Panc1 (cell line): ENCODE data around the gene CNEP1R1. TPM values are rescaled to one million over a fixed set of nuclear protein-coding genes. Genes with fewer than 3 reads are reported as not detected.

Experiments used
- ATAC-seq: fragments of 200-7000 bp; cut with Tn5 transposase; 2 replicates; pipeline ENCODE4 v1.9.1; 2020; ENCODE audit warnings: mild to moderate bottlenecking, moderate library complexity
- BruUV-seq: library from RNA; stranded (reverse); fragments of 400-500 nt; replicated peaks from 2 replicates; lab custom pipeline; 2021; lab: Mats Ljungman, UMichigan
- CTCF ChIA-PET: fragments of 300-600 bp; sonication (Branson Sonifier 250); formaldehyde crosslinking; loops from one replicate; lab custom pipeline; 2022; ENCODE audit warnings: antibody characterized with exemption; lab: Charles Lee
- POLR2A ChIA-PET: fragments of 300-600 bp; sonication (Branson Sonifier 250); formaldehyde crosslinking; loops from one replicate; lab custom pipeline; 2022; ENCODE audit warnings: antibody characterized with exemption; lab: Charles Lee
- DNase-seq: peaks from one replicate; pipeline ENCODE4 v3.0.0-alpha.2; 2010; ENCODE audit warnings: low read depth, low spot score
- H3K27ac ChIP-seq: 2 replicates; pipeline ENCODE4 v1.5.1; 2011; ENCODE audit warnings: mild to moderate bottlenecking, low read length, inconsistent platforms
- H3K27me3 ChIP-seq: fragments of 200-500 bp; sonication (Bioruptor generic); 2 replicates; pipeline ENCODE4 v1.6.0; 2014; ENCODE audit warnings: low read length, inconsistent platforms; ENCODE audit not compliant: control insufficient read depth, insufficient read depth
- H3K36me3 ChIP-seq: fragments of 200-500 bp; sonication (Bioruptor generic); 2 replicates; pipeline ENCODE4 v1.5.1; 2014; ENCODE audit warnings: inconsistent platforms, mild to moderate bottlenecking, low read length, moderate library complexity; ENCODE audit not compliant: control insufficient read depth, insufficient read depth
- H3K4me1 ChIP-seq: 2 replicates; pipeline ENCODE4 v1.5.1; 2011; ENCODE audit warnings: inconsistent platforms, mild to moderate bottlenecking, low read length, moderate library complexity; ENCODE audit not compliant: control insufficient read depth, insufficient read depth
- H3K4me3 ChIP-seq, 2 experiments: 2 replicates each; pipeline ENCODE4 v1.5.1; 2011 to 2012; ENCODE audit warnings: low read depth in 2 of 2, low read length in 2 of 2, mild to moderate bottlenecking in 2 of 2, inconsistent platforms in 1 of 2, moderate library complexity in 1 of 2
- H3K9me3 ChIP-seq: fragments of 200-500 bp; sonication (Bioruptor generic); 2 replicates; pipeline ENCODE4 v1.5.1; 2014; ENCODE audit warnings: low read depth, mild to moderate bottlenecking, inconsistent platforms, low read length, moderate library complexity; ENCODE audit not compliant: control insufficient read depth, insufficient read depth
- CTCF ChIP-seq: fragments of 450-650 bp; IDR thresholded peaks from 2 replicates; pipeline ENCODE4 v1.5.1; 2017; ENCODE audit warnings: mild to moderate bottlenecking
- POLR2AphosphoS5 ChIP-seq: IDR thresholded peaks from 2 replicates; pipeline ENCODE4 v1.6.1; 2012; ENCODE audit warnings: mild to moderate bottlenecking, low read depth, low read length, moderate library complexity
- REST ChIP-seq, 2 experiments: IDR thresholded peaks; 2 replicates each; pipeline ENCODE4 v1.6.1; 2011 to 2012; ENCODE audit warnings: low read depth in 2 of 2, control low read depth in 1 of 2, low read length in 1 of 2, mild to moderate bottlenecking in 1 of 2, moderate library complexity in 1 of 2; ENCODE audit not compliant: insufficient read depth in 1 of 2
- SIN3A ChIP-seq: IDR thresholded peaks from 2 replicates; pipeline ENCODE4 v1.6.1; 2012; ENCODE audit warnings: low read depth, mild to moderate bottlenecking, low read length, moderate library complexity, borderline replicate concordance; ENCODE audit not compliant: insufficient read depth
- TCF7L2 ChIP-seq: IDR thresholded peaks from 2 replicates; pipeline ENCODE4 v1.6.1; 2011; ENCODE audit warnings: mild to moderate bottlenecking, low read depth, low read length, inconsistent platforms
- in situ Hi-C: cut with HindIII; loops from 2 replicates; pipeline ENCODE4 v1.10.0; 2016; ENCODE audit warnings: low sequenced_read_pairs, low pct_unique_long_range_greater_than_20kb
- intact Hi-C: fragments of 100-400 bp; cut with micrococcal nuclease; formaldehyde crosslinking; loops from one replicate; pipeline ENCODE4 v1.10.0; 2022; ENCODE audit not compliant: unreplicated experiment
- total RNA-seq: library from RNA; stranded (reverse); gene quantifications from one replicate; pipeline ENCODE4 v1.2.1, GENCODE V29; 2021; ENCODE audit not compliant: unreplicated experiment

Gene CNEP1R1
- total RNA-seq, 1 experiment from 2014 or later: 22.0 TPM

GRCh38 chr16:50059111-50059510 is 34.1 kb downstream of the CNEP1R1 start:
- no TSS peak for BruUV-seq
- intact Hi-C loops (no loop called here), in situ Hi-C loops (no loop called here)
- Histone ChIP-seq H3K4me1 (no peaks in the 10 kb centered on the region), H3K27ac (no peak overlapping the region), H3K27me3 (no peaks in the 10 kb centered on the region), H3K9me3 (no peaks in the 10 kb centered on the region), H3K36me3 (no peaks in the 10 kb centered on the region), H3K4me3 (no peak overlapping the region)
- POLR2A ChIA-PET: no interaction called here
- no peak for ATAC-seq
- TF ChIP-seq REST (IDR thresholded peaks at IDR 0.05; ENCODE audit: insufficient read depth in 1 of 2, low read depth in 2 of 2, low read length in 1 of 2) (no peak), POLR2AphosphoS5 (no peak), CTCF (no peak), SIN3A (no peak), TCF7L2 (no peak)
- CTCF ChIA-PET: no interaction called here
- no peak for DNase-seq

- ChIA-PET CTCF (no interaction called here), POLR2A (no interaction called here)
- no peaks in the 10 kb centered on the region for H3K36me3 ChIP-seq
- ATAC-seq (no peak), DNase-seq (no peak)
- in situ Hi-C loops: no loop called here
- H3K27me3 ChIP-seq: no peaks in the 10 kb centered on the region
- no peaks in the 10 kb centered on the region for H3K4me1 ChIP-seq
- intact Hi-C loops: no loop called here
- H3K27ac ChIP-seq: no peak overlapping the region
- no peak for TF ChIP-seq SIN3A
- TF ChIP-seq CTCF: no peak
- no peak for TF ChIP-seq REST (IDR thresholded peaks at IDR 0.05; ENCODE audit: insufficient read depth in 1 of 2, low read depth in 2 of 2, low read length in 1 of 2)
- TF ChIP-seq TCF7L2: no peak
- no peak for TF ChIP-seq POLR2AphosphoS5
- H3K4me3 ChIP-seq: no peak overlapping the region
- H3K9me3 ChIP-seq: no peaks in the 10 kb centered on the region
- no TSS peak for BruUV-seq
Measured at GRCh38 chr16:50059669-50060068, 34.6 kb downstream of the CNEP1R1 start.
